Measurements from ENCODE around the gene PTN. TPM values are rescaled to one million over a fixed set of nuclear protein-coding genes. Genes with fewer than 3 reads are reported as not detected.
"Not testable (repeated sequence)": the region's sequence is repeated elsewhere in the genome, so short reads cannot be mapped to it uniquely, and the experiment has no call there.

The PTN gene
- total RNA-seq, 2 experiments from 2014 or later: not detected

- ChIA-PET CTCF (ENCODE audit: unreplicated experiment) (no interaction called here), POLR2A (no interaction called here)
- TF ChIP-seq, protein P1, sequence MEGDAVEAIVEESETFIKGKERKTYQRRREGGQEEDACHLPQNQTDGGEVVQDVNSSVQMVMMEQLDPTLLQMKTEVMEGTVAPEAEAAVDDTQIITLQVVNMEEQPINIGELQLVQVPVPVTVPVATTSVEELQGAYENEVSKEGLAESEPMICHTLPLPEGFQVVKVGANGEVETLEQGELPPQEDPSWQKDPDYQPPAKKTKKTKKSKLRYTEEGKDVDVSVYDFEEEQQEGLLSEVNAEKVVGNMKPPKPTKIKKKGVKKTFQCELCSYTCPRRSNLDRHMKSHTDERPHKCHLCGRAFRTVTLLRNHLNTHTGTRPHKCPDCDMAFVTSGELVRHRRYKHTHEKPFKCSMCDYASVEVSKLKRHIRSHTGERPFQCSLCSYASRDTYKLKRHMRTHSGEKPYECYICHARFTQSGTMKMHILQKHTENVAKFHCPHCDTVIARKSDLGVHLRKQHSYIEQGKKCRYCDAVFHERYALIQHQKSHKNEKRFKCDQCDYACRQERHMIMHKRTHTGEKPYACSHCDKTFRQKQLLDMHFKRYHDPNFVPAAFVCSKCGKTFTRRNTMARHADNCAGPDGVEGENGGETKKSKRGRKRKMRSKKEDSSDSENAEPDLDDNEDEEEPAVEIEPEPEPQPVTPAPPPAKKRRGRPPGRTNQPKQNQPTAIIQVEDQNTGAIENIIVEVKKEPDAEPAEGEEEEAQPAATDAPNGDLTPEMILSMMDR (conservative IDR thresholded peaks at IDR 0.05; ENCODE audit: low read length): no peak
- TF ChIP-seq EZH2phosphoT487 (IDR thresholded peaks at IDR 0.05; ENCODE audit: borderline replicate concordance, low read depth, low read length): no peak
- H3K79me2 ChIP-seq (ENCODE audit: insufficient read depth, low read depth, low read length): no peaks in the 10 kb centered on the region
- H3K36me3 ChIP-seq (ENCODE audit: insufficient read depth, low read length): no peaks in the 10 kb centered on the region
- H3K4me1 ChIP-seq (ENCODE audit: insufficient read depth, low read length, poor library complexity, severe bottlenecking): no peaks in the 10 kb centered on the region
- no peak overlapping the region for H3K4me3 ChIP-seq (ENCODE audit: low read depth, low read length, poor library complexity, severe bottlenecking)
- H3K9me3 ChIP-seq (ENCODE audit: low read length): no peaks in the 10 kb centered on the region
- BruUV-seq (replicated peaks): no TSS peak
- no peak overlapping the region for H3K4me2 ChIP-seq (ENCODE audit: low read length)
- no peak overlapping the region for H3K27ac ChIP-seq (ENCODE audit: low read depth, low read length, poor library complexity, severe bottlenecking)
- intact Hi-C loops (cut with micrococcal nuclease; ENCODE audit: unreplicated experiment): no loop called here
- no peak overlapping the region for H2AFZ ChIP-seq (ENCODE audit: low read length)
- H3K9me2 ChIP-seq (ENCODE audit: insufficient read depth, low read length): no peaks in the 10 kb centered on the region
- no peak for DNase-seq (ENCODE audit: low spot score)
- H4K20me1 ChIP-seq (ENCODE audit: insufficient read depth, low read length): no peaks in the 10 kb centered on the region
Observed at GRCh38 chr7:137203351-137203750, 140.2 kb downstream of the PTN start.

GRCh38 chr7:137196648-137197047, 146.9 kb downstream of the PTN start:
- ChIA-PET POLR2A (no interaction called here), CTCF (ENCODE audit: unreplicated experiment) (no interaction called here)
- Histone ChIP-seq H3K9me2 (ENCODE audit: insufficient read depth, low read length) (no peaks in the 10 kb centered on the region), H3K4me1 (ENCODE audit: insufficient read depth, low read length, poor library complexity, severe bottlenecking) (no peaks in the 10 kb centered on the region), H2AFZ (ENCODE audit: low read length) (no peak overlapping the region), H3K9me3 (ENCODE audit: low read length) (no peaks in the 10 kb centered on the region), H3K4me2 (ENCODE audit: low read length) (no peak overlapping the region), H3K27ac (ENCODE audit: low read depth, low read length, poor library complexity, severe bottlenecking) (no peak overlapping the region), H3K36me3 (ENCODE audit: insufficient read depth, low read length) (no peaks in the 10 kb centered on the region), H3K79me2 (ENCODE audit: insufficient read depth, low read depth, low read length) (no peaks in the 10 kb centered on the region), H3K4me3 (ENCODE audit: low read depth, low read length, poor library complexity, severe bottlenecking) (no peak overlapping the region), H4K20me1 (ENCODE audit: insufficient read depth, low read length) (no peaks in the 10 kb centered on the region)
- no peak for DNase-seq (ENCODE audit: low spot score)
- BruUV-seq (replicated peaks): no TSS peak
- intact Hi-C loops (cut with micrococcal nuclease; ENCODE audit: unreplicated experiment): no loop called here
- no peak for TF ChIP-seq EZH2phosphoT487 (IDR thresholded peaks at IDR 0.05; ENCODE audit: borderline replicate concordance, low read depth, low read length)
- TF ChIP-seq, protein P1 (conservative IDR thresholded peaks at IDR 0.05; ENCODE audit: low read length): no peak

DNA sequence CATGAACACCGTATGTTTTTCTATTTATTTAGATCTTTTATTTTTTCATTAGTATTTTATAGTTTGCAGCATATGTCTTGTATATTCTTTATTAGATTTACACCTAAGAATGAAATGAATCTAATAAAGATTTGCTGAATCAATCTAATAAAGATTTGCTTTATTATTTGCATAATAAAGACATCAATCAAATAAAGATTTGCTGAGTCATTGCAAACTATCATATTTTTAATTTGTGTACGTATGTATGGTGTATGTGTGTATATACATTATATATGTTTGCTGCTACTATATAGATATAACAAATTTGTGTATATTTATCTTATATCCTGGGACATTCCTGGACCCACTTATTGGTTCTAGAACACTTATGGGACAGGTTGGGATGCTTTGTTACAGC, 147.5 kb downstream of the PTN start:
- H3K27ac ChIP-seq (ENCODE audit: low read depth, low read length, poor library complexity, severe bottlenecking): no peak overlapping the region
- no peaks in the 10 kb centered on the region for H3K36me3 ChIP-seq (ENCODE audit: insufficient read depth, low read length)
- intact Hi-C loops (cut with micrococcal nuclease; ENCODE audit: unreplicated experiment): no loop called here
- POLR2A ChIA-PET: interaction anchor here (1.0 kb wide), 1 partner anchor 125 kb away, joined by 3 read pairs; no protein-coding TSS in a partner anchor
- CTCF ChIA-PET (ENCODE audit: unreplicated experiment): no interaction called here
- DNase-seq (ENCODE audit: low spot score): no peak
- no peaks in the 10 kb centered on the region for H3K79me2 ChIP-seq (ENCODE audit: insufficient read depth, low read depth, low read length)
- no peak overlapping the region for H3K4me3 ChIP-seq (ENCODE audit: low read depth, low read length, poor library complexity, severe bottlenecking)
- TF ChIP-seq EZH2phosphoT487 (IDR thresholded peaks at IDR 0.05; ENCODE audit: borderline replicate concordance, low read depth, low read length): no peak
- TF ChIP-seq, protein P1 (conservative IDR thresholded peaks at IDR 0.05; ENCODE audit: low read length): no peak
- no TSS peak for BruUV-seq (replicated peaks)
- H3K9me3 ChIP-seq (ENCODE audit: low read length): no peaks in the 10 kb centered on the region
- no peaks in the 10 kb centered on the region for H4K20me1 ChIP-seq (ENCODE audit: insufficient read depth, low read length)
- H2AFZ ChIP-seq (ENCODE audit: low read length): no peak overlapping the region
- H3K4me2 ChIP-seq (ENCODE audit: low read length): no peak overlapping the region
- no peaks in the 10 kb centered on the region for H3K4me1 ChIP-seq (ENCODE audit: insufficient read depth, low read length, poor library complexity, severe bottlenecking)
- no peaks in the 10 kb centered on the region for H3K9me2 ChIP-seq (ENCODE audit: insufficient read depth, low read length)

GRCh38 chr7:137181619-137182018, 161.9 kb downstream of the PTN start:
- H3K36me3 ChIP-seq (ENCODE audit: insufficient read depth, low read length); H3K9me2 ChIP-seq (ENCODE audit: insufficient read depth, low read length); H2AFZ ChIP-seq (ENCODE audit: low read length); H3K9me3 ChIP-seq (ENCODE audit: low read length); H4K20me1 ChIP-seq (ENCODE audit: insufficient read depth, low read length); DNase-seq (ENCODE audit: low spot score); CTCF ChIA-PET (ENCODE audit: unreplicated experiment); H3K79me2 ChIP-seq (ENCODE audit: insufficient read depth, low read depth, low read length); POLR2A ChIA-PET; H3K27ac ChIP-seq (ENCODE audit: low read depth, low read length, poor library complexity, severe bottlenecking); BruUV-seq (replicated peaks); H3K4me2 ChIP-seq (ENCODE audit: low read length); H3K4me1 ChIP-seq (ENCODE audit: insufficient read depth, low read length, poor library complexity, severe bottlenecking); intact Hi-C loops (cut with micrococcal nuclease; ENCODE audit: unreplicated experiment); H3K4me3 ChIP-seq (ENCODE audit: low read depth, low read length, poor library complexity, severe bottlenecking): not testable (repeated sequence)

Measured in OCI-LY7 (cell line).